ENCODE results near the gene SOS1.

The SOS1 gene

DNA sequence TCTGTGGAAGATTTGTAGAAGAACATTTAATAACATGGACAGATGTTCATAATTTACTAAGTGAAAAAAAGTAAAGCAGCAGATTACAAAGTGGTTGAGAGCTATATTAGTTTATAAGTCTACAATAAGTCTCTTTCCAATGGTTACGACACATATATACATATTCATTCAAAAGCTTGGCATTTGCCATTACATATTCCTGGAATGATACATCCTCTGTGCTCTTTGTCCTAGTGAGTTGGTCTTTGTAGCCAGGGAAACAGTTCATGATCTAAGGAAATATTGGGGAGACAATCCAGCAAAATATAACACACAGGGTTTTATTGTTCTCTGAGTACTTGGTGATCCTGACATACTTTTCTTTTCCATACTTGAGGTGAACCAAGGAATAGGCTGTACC is 32.5 kb upstream of the SOS1 start:
- no peaks in the 10 kb centered on the region for H3K36me3 ChIP-seq (ENCODE audit: insufficient read depth)
- H4K20me1 ChIP-seq (ENCODE audit: insufficient read depth), result no peaks in the 10 kb centered on the region
- H2AFZ ChIP-seq (ENCODE audit: low read depth), result no peak overlapping the region
- no peak overlapping the region for H3K4me2 ChIP-seq
- TF ChIP-seq CTCF (conservative IDR thresholded peaks at IDR 0.05; ENCODE audit: low read depth, low read length), result no peak
- H3K79me2 ChIP-seq (ENCODE audit: insufficient read depth, low read depth), result no peaks in the 10 kb centered on the region
- H3K27me3 ChIP-seq (ENCODE audit: insufficient read depth, low read depth), result no peaks in the 10 kb centered on the region
- peaks cover 5% of the 10 kb centered on the region for H3K4me1 ChIP-seq (ENCODE audit: low read depth, poor library complexity, severe bottlenecking)
- no peak overlapping the region for H3K27ac ChIP-seq
- no peak overlapping the region for H3K9ac ChIP-seq
- no peak overlapping the region for H3K4me3 ChIP-seq (IDR thresholded peaks at IDR 0.05; ENCODE audit: insufficient read depth, low read depth, low read length)

GRCh38 chr2:39152504-39152903 is 31.7 kb upstream of the SOS1 start:
- Histone ChIP-seq H3K79me2 (ENCODE audit: insufficient read depth, low read depth) (no peaks in the 10 kb centered on the region), H3K4me1 (ENCODE audit: low read depth, poor library complexity, severe bottlenecking) (no peaks in the 10 kb centered on the region), H3K27ac (no peak overlapping the region)

DNA sequence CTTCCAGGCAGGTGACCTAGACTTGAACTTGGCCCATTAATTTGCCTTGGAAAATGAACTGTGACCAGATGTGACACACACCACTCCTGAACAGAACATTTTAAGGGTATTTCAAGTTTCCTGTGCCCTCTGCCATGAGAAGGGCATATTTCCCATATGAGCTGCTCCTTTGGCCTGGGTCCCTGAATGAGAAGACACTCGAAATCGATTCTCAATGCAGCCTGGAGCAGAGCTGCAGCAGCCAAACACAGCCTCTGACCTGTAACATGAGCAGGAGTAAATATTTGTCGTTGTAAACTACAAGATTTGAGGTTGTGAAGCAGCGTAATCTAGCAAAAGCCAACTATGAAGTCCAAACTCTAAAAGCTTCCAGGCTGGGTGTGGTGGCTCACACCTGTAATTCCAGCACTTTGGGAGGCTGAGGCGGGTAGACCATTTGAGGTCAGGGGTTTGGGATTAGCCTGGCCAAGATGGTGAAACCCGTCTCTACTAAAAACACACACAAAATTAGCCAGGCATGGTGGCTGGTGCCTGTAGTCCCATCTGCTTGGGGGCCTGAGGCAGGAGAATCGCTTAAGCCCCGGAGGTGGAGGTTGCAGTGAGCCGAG is 30.1 kb upstream of the SOS1 start:
- no peak overlapping the region for H3K27ac ChIP-seq
- no peak overlapping the region for H3K9ac ChIP-seq
- no peaks in the 10 kb centered on the region for H3K79me2 ChIP-seq (ENCODE audit: insufficient read depth, low read depth)
- H2AFZ ChIP-seq (ENCODE audit: low read depth), result no peak overlapping the region
- no peak for TF ChIP-seq CTCF (conservative IDR thresholded peaks at IDR 0.05; ENCODE audit: low read depth, low read length)
- H3K4me2 ChIP-seq, result no peak overlapping the region
- H4K20me1 ChIP-seq (ENCODE audit: insufficient read depth), result no peaks in the 10 kb centered on the region
- no peak overlapping the region for H3K4me3 ChIP-seq (IDR thresholded peaks at IDR 0.05; ENCODE audit: insufficient read depth, low read depth, low read length)
- H3K4me1 ChIP-seq (ENCODE audit: low read depth, poor library complexity, severe bottlenecking), result no peaks in the 10 kb centered on the region
- no peaks in the 10 kb centered on the region for H3K27me3 ChIP-seq (ENCODE audit: insufficient read depth, low read depth)
- no peaks in the 10 kb centered on the region for H3K36me3 ChIP-seq (ENCODE audit: insufficient read depth)

More at GRCh38 chr2:39152504-39152903, 31.7 kb upstream of the SOS1 start:
- no peak for TF ChIP-seq CTCF (conservative IDR thresholded peaks at IDR 0.05; ENCODE audit: low read depth, low read length)
- Histone ChIP-seq H3K4me3 (IDR thresholded peaks at IDR 0.05; ENCODE audit: insufficient read depth, low read depth, low read length) (no peak overlapping the region), H2AFZ (ENCODE audit: low read depth) (no peak overlapping the region), H3K9ac (no peak overlapping the region), H4K20me1 (ENCODE audit: insufficient read depth) (no peaks in the 10 kb centered on the region), H3K4me2 (no peak overlapping the region), H3K36me3 (ENCODE audit: insufficient read depth) (no peaks in the 10 kb centered on the region), H3K27me3 (ENCODE audit: insufficient read depth, low read depth) (no peaks in the 10 kb centered on the region)

DNA sequence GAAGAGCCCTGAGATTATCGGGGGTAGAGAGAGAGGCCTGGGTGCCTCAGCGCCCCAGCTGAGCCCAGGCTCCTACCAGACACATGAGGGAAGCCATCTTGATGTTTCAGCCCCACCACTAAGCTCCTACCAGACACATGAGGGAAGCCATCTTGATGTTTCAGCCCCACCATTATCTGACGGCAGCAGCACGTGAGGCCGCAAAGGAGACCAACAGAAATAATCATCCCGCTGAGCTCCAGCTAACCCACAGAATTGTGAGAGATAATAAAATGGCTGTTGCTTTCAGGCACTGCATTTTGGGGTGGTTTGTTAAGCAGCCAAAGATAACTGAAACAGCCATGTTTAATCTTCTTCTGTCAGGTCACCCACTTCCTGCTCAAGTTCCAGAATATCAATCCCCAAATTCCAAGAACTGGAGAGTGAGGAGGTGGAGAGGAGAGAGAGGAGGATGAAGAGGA is 29.3 kb upstream of the SOS1 start:
- Histone ChIP-seq H3K4me3 (IDR thresholded peaks at IDR 0.05; ENCODE audit: insufficient read depth, low read depth, low read length) (no peak overlapping the region), H3K36me3 (ENCODE audit: insufficient read depth) (no peaks in the 10 kb centered on the region), H3K27me3 (ENCODE audit: insufficient read depth, low read depth) (no peaks in the 10 kb centered on the region), H3K27ac (no peak overlapping the region), H3K4me1 (ENCODE audit: low read depth, poor library complexity, severe bottlenecking) (no peaks in the 10 kb centered on the region), H3K79me2 (ENCODE audit: insufficient read depth, low read depth) (no peaks in the 10 kb centered on the region), H2AFZ (ENCODE audit: low read depth) (no peak overlapping the region), H3K4me2 (no peak overlapping the region), H4K20me1 (ENCODE audit: insufficient read depth) (no peaks in the 10 kb centered on the region), H3K9ac (no peak overlapping the region)
- TF ChIP-seq CTCF (conservative IDR thresholded peaks at IDR 0.05; ENCODE audit: low read depth, low read length), result no peak

All from KMS-11 (cell line).